H1 (cell line): ENCODE results near the gene SMAP1. TPM values are rescaled to one million over a fixed set of nuclear protein-coding genes. Genes with fewer than 3 reads are reported as not detected.

Experiments
- CTCF ChIA-PET: fragments of 300-600 bp; sonication (Branson Sonifier 250); formaldehyde crosslinking; loops from one replicate; lab custom pipeline; 2021; ENCODE audit not compliant: partially characterized antibody; lab: Charles Lee
- POLR2A ChIA-PET: fragments of 300-600 bp; sonication (Branson Sonifier 250); formaldehyde crosslinking; loops from one replicate; lab custom pipeline; 2021; ENCODE audit warnings: inconsistent platforms; ENCODE audit not compliant: partially characterized antibody; lab: Charles Lee
- DNase-seq, 2 experiments: peaks; one replicate each; pipeline versions ENCODE4 v3.0.0 to v3.0.0-alpha.2; 2010 to 2022; ENCODE audit warnings: low spot score in 2 of 2, low read depth in 1 of 2, mixed read lengths in 1 of 2
- FAIRE-seq: peaks from 2 replicates; lab custom pipeline; 2011; peaks lifted over from hg19 to GRCh38; lab: Jason Lieb, UNC
- H2AFZ ChIP-seq: 2 replicates; pipeline ENCODE4 v1.8.1; 2012; ENCODE audit warnings: low read length, inconsistent platforms
- H2AK5ac ChIP-seq: 2 replicates; pipeline ENCODE4 v1.6.1; 2013; ENCODE audit warnings: low read depth, low read length
- H2BK120ac ChIP-seq: replicated peaks from 2 replicates; pipeline ENCODE3; 2013; ENCODE audit warnings: low read depth, low read length, inconsistent platforms
- H2BK12ac ChIP-seq: 2 replicates; pipeline ENCODE4 v1.6.1; 2013; ENCODE audit warnings: low read depth, low read length
- H2BK15ac ChIP-seq: 2 replicates; pipeline ENCODE4 v1.6.1; 2013; ENCODE audit warnings: low read length
- H2BK20ac ChIP-seq: 2 replicates; pipeline ENCODE4 v1.6.1; 2013; ENCODE audit warnings: low read length
- H2BK5ac ChIP-seq: 2 replicates; pipeline ENCODE4 v1.6.1; 2013; ENCODE audit warnings: low read depth, low read length
- H3K14ac ChIP-seq: 2 replicates; pipeline ENCODE4 v1.6.1; 2013; ENCODE audit warnings: inconsistent platforms; ENCODE audit not compliant: insufficient read length
- H3K18ac ChIP-seq: 2 replicates; pipeline ENCODE4 v1.6.1; 2013; ENCODE audit warnings: low read length; ENCODE audit errors: extremely low read depth
- H3K23ac ChIP-seq: 2 replicates; pipeline ENCODE4 v1.6.1; 2013; ENCODE audit warnings: inconsistent platforms; ENCODE audit not compliant: insufficient read length
- H3K23me2 ChIP-seq: 2 replicates; pipeline ENCODE4 v1.6.1; 2013; ENCODE audit warnings: low read depth, low read length
- H3K27ac ChIP-seq: 2 replicates; pipeline ENCODE4 v1.6.1; 2011; ENCODE audit warnings: low read depth, low read length, inconsistent platforms
- H3K27me3 ChIP-seq, 4 experiments: replicated peaks in 1 of 4; 1 replicate in 1 of 4; 2 replicates in 3 of 4; pipeline versions ENCODE4 v1.6.1 to v1.8.1; 2011 to 2013; ENCODE audit warnings: low read length in 3 of 4, mild to moderate bottlenecking in 3 of 4, inconsistent platforms in 2 of 4, mixed read lengths in 2 of 4, moderate library complexity in 1 of 4; ENCODE audit not compliant: control insufficient read depth in 3 of 4, insufficient read depth in 3 of 4; ENCODE audit errors: extremely low read depth in 1 of 4
- H3K36me3 ChIP-seq, 4 experiments: 2 replicates each; pipeline versions ENCODE4 v1.6.1 to v1.8.1; 2011 to 2013; ENCODE audit warnings: mild to moderate bottlenecking in 4 of 4, low read length in 3 of 4, moderate library complexity in 2 of 4, control low read depth in 1 of 4, inconsistent platforms in 1 of 4; ENCODE audit not compliant: insufficient read depth in 4 of 4, control insufficient read depth in 2 of 4
- H3K4ac ChIP-seq: replicated peaks from 2 replicates; pipeline ENCODE3; 2013; ENCODE audit warnings: low read length, low read depth, mixed read lengths, inconsistent platforms; ENCODE audit not compliant: insufficient read length
- H3K4me1 ChIP-seq, 4 experiments: replicated peaks in 1 of 4; 1 replicate in 1 of 4; 2 replicates in 3 of 4; pipeline versions ENCODE4 v1.6.1 to v1.8.1; 2011 to 2013; ENCODE audit warnings: low read length in 3 of 4, inconsistent platforms in 2 of 4, mixed read lengths in 1 of 4; ENCODE audit not compliant: insufficient read depth in 4 of 4, control insufficient read depth in 3 of 4
- H3K4me2 ChIP-seq, 2 experiments: 2 replicates each; pipeline versions ENCODE4 v1.6.1 to v1.8.1; 2011 to 2013; ENCODE audit warnings: low read depth in 2 of 2, low read length in 2 of 2, control low read depth in 1 of 2, inconsistent platforms in 1 of 2, mild to moderate bottlenecking in 1 of 2; ENCODE audit not compliant: insufficient read depth in 1 of 2
- H3K4me3 ChIP-seq, 4 experiments: fragments of 200-600, 300-600 bp in 1 of 4; sonication (generic), shearing (Covaris generic), sonication (Bioruptor Twin) in 1 of 4; 2 replicates each; pipeline versions ENCODE4 v1.5.1 to v1.8.1; 2011 to 2016; ENCODE audit warnings: low read length in 4 of 4, low read depth in 3 of 4, control low read depth in 2 of 4, inconsistent platforms in 2 of 4, mild to moderate bottlenecking in 2 of 4, mixed read lengths in 1 of 4, moderate library complexity in 1 of 4; ENCODE audit not compliant: insufficient read depth in 2 of 4; ENCODE audit errors: extremely low read depth in 1 of 4
- H3K56ac ChIP-seq: replicated peaks from 2 replicates; pipeline ENCODE3; 2013; ENCODE audit warnings: low read depth, mild to moderate bottlenecking, mixed read lengths, low read length, inconsistent platforms; ENCODE audit not compliant: insufficient read length
- H3K79me1 ChIP-seq: 2 replicates; pipeline ENCODE4 v1.6.1; 2013; ENCODE audit warnings: low read depth, low read length, control low read depth
- H3K79me2 ChIP-seq, 2 experiments: 2 replicates each; pipeline versions ENCODE4 v1.6.1 to v1.8.1; 2012 to 2013; ENCODE audit warnings: low read length in 2 of 2, mild to moderate bottlenecking in 2 of 2, inconsistent platforms in 1 of 2; ENCODE audit not compliant: insufficient read depth in 2 of 2, control insufficient read depth in 1 of 2
- H3K9ac ChIP-seq, 4 experiments: replicated peaks in 1 of 4; 1 replicate in 1 of 4; 2 replicates in 3 of 4; pipeline versions ENCODE4 v1.6.1 to v1.8.1; 2011 to 2013; ENCODE audit warnings: low read depth in 3 of 4, low read length in 3 of 4, control low read depth in 2 of 4, mild to moderate bottlenecking in 2 of 4, moderate library complexity in 2 of 4, inconsistent platforms in 1 of 4; ENCODE audit errors: extremely low read depth in 1 of 4
- H3K9me3 ChIP-seq, 2 experiments: 2 replicates each; pipeline versions ENCODE4 v1.6.1 to v1.8.1; 2012 to 2013; ENCODE audit warnings: mild to moderate bottlenecking in 2 of 2, moderate library complexity in 2 of 2, control low read depth in 1 of 2, inconsistent platforms in 1 of 2, low read depth in 1 of 2, low read length in 1 of 2, mixed read lengths in 1 of 2; ENCODE audit not compliant: insufficient read depth in 2 of 2
- H4K20me1 ChIP-seq, 2 experiments: replicated peaks in 1 of 2; 2 replicates each; pipeline versions ENCODE3 to v1.8.1; 2011 to 2013; ENCODE audit warnings: inconsistent platforms in 2 of 2, low read length in 2 of 2, mild to moderate bottlenecking in 1 of 2; ENCODE audit not compliant: insufficient read depth in 2 of 2, control insufficient read depth in 1 of 2
- H4K5ac ChIP-seq: 2 replicates; pipeline ENCODE4 v1.6.1; 2013; ENCODE audit warnings: low read length, low read depth, mixed read lengths, inconsistent platforms; ENCODE audit not compliant: insufficient read length
- H4K8ac ChIP-seq: 2 replicates; pipeline ENCODE4 v1.8.0; 2013; ENCODE audit warnings: mild to moderate bottlenecking, moderate library complexity, low read length, inconsistent platforms; ENCODE audit not compliant: insufficient read depth; ENCODE audit errors: extremely low read depth
- H4K91ac ChIP-seq: replicated peaks from 2 replicates; pipeline ENCODE3; 2013; ENCODE audit warnings: low read length, mixed read lengths, inconsistent platforms; ENCODE audit not compliant: insufficient read length
- BACH1 ChIP-seq: IDR thresholded peaks from 2 replicates; pipeline ENCODE4 v1.6.1; 2012; ENCODE audit warnings: low read length, improper control_type of control experiment
- CTBP2 ChIP-seq: IDR thresholded peaks from 2 replicates; pipeline ENCODE4 v1.7.0; 2011; ENCODE audit warnings: borderline replicate concordance, mild to moderate bottlenecking, moderate library complexity, mixed read lengths, low read length; ENCODE audit not compliant: insufficient read depth, insufficient read length
- CTCF ChIP-seq, 3 experiments: IDR thresholded peaks; 1 replicate in 2 of 3; 2 replicates in 1 of 3; pipeline versions ENCODE4 v1.5.1 to v1.6.1; 2011; ENCODE audit warnings: low read length in 3 of 3, mild to moderate bottlenecking in 3 of 3, inconsistent platforms in 2 of 3, low read depth in 1 of 3, moderate library complexity in 1 of 3; ENCODE audit not compliant: insufficient read depth in 1 of 3; ENCODE audit errors: control extremely low read depth in 1 of 3
- HDAC2 ChIP-seq, 2 experiments: fragments of 300-600 bp in 1 of 2; sonication (generic) in 1 of 2; IDR thresholded peaks; 2 replicates each; pipeline ENCODE4 v1.6.1; 2011 to 2012; ENCODE audit warnings: low read depth in 2 of 2, low read length in 2 of 2, mild to moderate bottlenecking in 2 of 2, moderate library complexity in 2 of 2, borderline replicate concordance in 1 of 2, inconsistent platforms in 1 of 2
- HDAC6 ChIP-seq: IDR thresholded peaks from one replicate; pipeline ENCODE4 v1.7.1; 2012; ENCODE audit warnings: low read depth, mild to moderate bottlenecking, inconsistent platforms, low read length, moderate library complexity
- JUND ChIP-seq: IDR thresholded peaks from 2 replicates; pipeline ENCODE4 v1.6.1; 2011; ENCODE audit warnings: mild to moderate bottlenecking, improper control_type of control experiment, low read length
- RXRA ChIP-seq: IDR thresholded peaks from 2 replicates; pipeline ENCODE4 v1.6.1; 2011; ENCODE audit warnings: low read depth, mild to moderate bottlenecking, low read length, moderate library complexity; ENCODE audit not compliant: insufficient read depth
- SIN3A ChIP-seq, 2 experiments: IDR thresholded peaks in 1 of 2; conservative IDR thresholded peaks in 1 of 2; 2 replicates each; pipeline ENCODE4 v1.6.1; 2011 to 2012; ENCODE audit warnings: low read length in 2 of 2, improper control_type of control experiment in 1 of 2, low read depth in 1 of 2, mild to moderate bottlenecking in 1 of 2
- SUZ12 ChIP-seq: fragments of 200-600 bp; sonication (generic); IDR thresholded peaks from 2 replicates; pipeline ENCODE4 v1.6.1; 2012; ENCODE audit warnings: mild to moderate bottlenecking, inconsistent platforms, low read length, moderate library complexity, mixed read lengths
- WGBS, 2 experiments: shearing (Covaris generic) in 1 of 2; methylation state at CpG; one replicate each; pipeline versions ENCODE4 v1.1.6 to v1.1.7; 2013 to 2015; ENCODE audit warnings: low lambda C conversion rate in 2 of 2, mixed read lengths in 2 of 2, inconsistent platforms in 1 of 2, low coverage in 1 of 2, missing lambda C conversion rate in 1 of 2; ENCODE audit not compliant: insufficient replicate concordance in 2 of 2, insufficient coverage in 1 of 2, insufficient read length in 1 of 2; ENCODE audit errors: extremely low coverage in 1 of 2, missing lambda C conversion rate in 1 of 2; 5-methylcytosine and 5-hydroxymethylcytosine counted together
- polyA plus RNA-seq, 7 experiments: library from polyadenylated mRNA; depleted of rRNA in 3 of 7; stranded (reverse) in 5 of 7; unstranded in 2 of 7; fragments of >200 nt in 5 of 7; fragments of 200-250 nt in 2 of 7; gene quantifications; 1 replicate in 5 of 7; 2 replicates in 1 of 7; 4 replicates in 1 of 7; pipeline versions ENCODE4 v1.2.1 to v1.2.3, GENCODE V29; 2011 to 2013; ENCODE audit warnings: missing spikeins in 2 of 7, mixed read lengths in 2 of 7
- total RNA-seq: library from RNA; stranded (reverse); fragmentation: NEBNext Ultra II Directional; extraction: Animal tissue kit (Norgen Biotek cat#: 25700); gene quantifications from 2 replicates; pipeline ENCODE4 v1.2.1, GENCODE V29; 2021
- TF ChIP-seq, protein P1 (sequence below): IDR thresholded peaks from 2 replicates; pipeline ENCODE4 v1.6.1; 2012; ENCODE audit warnings: inconsistent platforms

Gene SMAP1
- total and polyA plus RNA-seq, 2 of the 8 experiments (the other 6 are each of a cell fraction or from before 2014, with no cell fraction given) = 18.8 to 32.4 TPM

DNA sequence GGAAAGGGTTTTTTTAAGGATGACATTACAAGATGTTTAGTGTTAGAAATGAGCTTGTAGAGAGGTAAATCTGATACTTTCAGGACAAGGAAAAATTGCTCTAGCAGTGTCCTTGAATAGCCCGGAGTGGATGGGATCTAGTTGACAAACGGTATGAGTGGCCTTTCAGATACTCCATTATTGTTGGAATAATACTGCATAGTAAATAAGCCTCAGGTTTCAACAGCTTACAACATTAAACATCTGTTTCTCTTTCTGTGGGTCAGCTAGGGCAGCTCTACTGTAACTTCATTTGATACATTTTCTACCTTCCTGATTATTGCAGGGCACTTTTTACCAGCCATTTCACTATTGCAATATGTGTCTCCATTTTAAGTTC is 171.2 kb downstream of the SMAP1 start:
- Histone ChIP-seq H2BK120ac (no peak overlapping the region), H3K27me3 (no peaks in the 10 kb centered on the region), H2BK12ac (no peak overlapping the region), H4K20me1 (no peaks in the 10 kb centered on the region), H2BK5ac (no peak overlapping the region), H2BK15ac (no peak overlapping the region), H3K4ac (no peak overlapping the region), H3K14ac (no peak overlapping the region), H2BK20ac (no peak overlapping the region), H4K5ac (no peak overlapping the region), H2AK5ac (no peak overlapping the region), H3K56ac (no peak overlapping the region), H3K23ac (no peak overlapping the region), H3K18ac (no peak overlapping the region), H4K8ac (no peak overlapping the region), H3K23me2 (no peaks in the 10 kb centered on the region), H3K4me2 (no peak overlapping the region), H3K4me1 (peaks cover 0 to 3% (median 0%) of the 10 kb centered on the region in 4 experiments; a peak in 1 of 7 replicates), H3K4me3 (no peak overlapping the region), H3K9me3 (no peaks in the 10 kb centered on the region), H3K27ac (no peak overlapping the region), H2AFZ (no peak overlapping the region), H4K91ac (no peak overlapping the region), H3K36me3 (no peaks in the 10 kb centered on the region; a peak in 1 of 8 replicates), H3K9ac (no peak overlapping the region), H3K79me1 (no peaks in the 10 kb centered on the region), H3K79me2 (no peaks in the 10 kb centered on the region)
- FAIRE-seq = no peak
- no peak for DNase-seq
- ChIA-PET CTCF (interaction anchor here (0.5 to 2.6 kb wide), 3 partner anchors 13 to 132 kb away, joined by 3 to 10 read pairs (median 6); no protein-coding TSS in a partner anchor), POLR2A (no interaction called here)
- WGBS, 2 experiments = 96% methylated on average over 2 of the region's 2 CpGs; no CpG with 5 or more reads in 1 of the 2 experiments
- TF ChIP-seq HDAC2 (IDR thresholded peaks at IDR 0.05; ENCODE audit: borderline replicate concordance in 1 of 2, low read depth in 2 of 2, low read length in 2 of 2) = no peak
- no peak for TF ChIP-seq SUZ12
- TF ChIP-seq HDAC6 = no peak
- TF ChIP-seq CTBP2 = no peak
- TF ChIP-seq, protein P1, sequence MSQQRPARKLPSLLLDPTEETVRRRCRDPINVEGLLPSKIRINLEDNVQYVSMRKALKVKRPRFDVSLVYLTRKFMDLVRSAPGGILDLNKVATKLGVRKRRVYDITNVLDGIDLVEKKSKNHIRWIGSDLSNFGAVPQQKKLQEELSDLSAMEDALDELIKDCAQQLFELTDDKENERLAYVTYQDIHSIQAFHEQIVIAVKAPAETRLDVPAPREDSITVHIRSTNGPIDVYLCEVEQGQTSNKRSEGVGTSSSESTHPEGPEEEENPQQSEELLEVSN = no peak
- TF ChIP-seq RXRA = no peak
- TF ChIP-seq JUND = no peak
- TF ChIP-seq CTCF (IDR thresholded peaks at IDR 0.05; ENCODE audit: control extremely low read depth in 1 of 3, insufficient read depth in 1 of 3, low read depth in 1 of 3, low read length in 3 of 3) = no peak
- no peak for TF ChIP-seq SIN3A (conservative IDR thresholded peaks at IDR 0.05 in 1 of 2, IDR thresholded peaks at IDR 0.05 in 1 of 2; ENCODE audit: low read depth in 1 of 2, low read length in 2 of 2)
- TF ChIP-seq BACH1 = no peak
